GM23338 (cell line): ENCODE data around the gene R3HDM2. TPM values are rescaled to one million over a fixed set of nuclear protein-coding genes. Genes with fewer than 3 reads are reported as not detected.

Source experiments
- ATAC-seq: fragments of 200-7000 bp; cut with Tn5 transposase; 3 replicates; pipeline ENCODE4 v1.9.1; 2020
- DNase-seq: peaks from one replicate; pipeline ENCODE4 v3.0.0-alpha.2; 2015; ENCODE audit warnings: low spot score
- H2AFZ ChIP-seq: fragments of 200-600 bp; sonication (generic); 2 replicates; pipeline ENCODE4 v1.8.0; 2016; ENCODE audit warnings: antibody characterized with exemption, mild to moderate bottlenecking, moderate library complexity
- H3F3A ChIP-seq: fragments of 200-600 bp; sonication (generic); replicated peaks from 2 replicates; pipeline ENCODE4 v1.8.0; 2017; ENCODE audit warnings: antibody characterized with exemption, mixed run types, low read depth
- H3K27ac ChIP-seq: fragments of 200-600 bp; sonication (generic); 2 replicates; pipeline ENCODE4 v1.6.1; 2016; ENCODE audit warnings: low read depth
- H3K27me3 ChIP-seq: fragments of 200-600 bp; sonication (generic); 2 replicates; pipeline ENCODE4 v1.8.0; 2016; ENCODE audit warnings: mild to moderate bottlenecking, mixed run types, moderate library complexity; ENCODE audit not compliant: insufficient read depth
- H3K36me3 ChIP-seq: fragments of 200-600 bp; sonication (generic); 2 replicates; pipeline ENCODE4 v1.8.0; 2016; ENCODE audit warnings: mild to moderate bottlenecking; ENCODE audit not compliant: insufficient read depth
- H3K4me1 ChIP-seq: fragments of 200-600 bp; sonication (generic); 2 replicates; pipeline ENCODE4 v1.8.0; 2016; ENCODE audit warnings: mild to moderate bottlenecking, moderate library complexity; ENCODE audit not compliant: insufficient read depth
- H3K4me2 ChIP-seq: fragments of 200-600 bp; sonication (generic); 2 replicates; pipeline ENCODE4 v1.7.1; 2017; ENCODE audit warnings: mixed run types
- H3K4me3 ChIP-seq: fragments of 200-600 bp; sonication (generic); 2 replicates; pipeline ENCODE4 v1.6.1; 2016; ENCODE audit warnings: mixed run types
- H3K79me2 ChIP-seq: fragments of 200-600 bp; sonication (generic); replicated peaks from 2 replicates; pipeline ENCODE4 v1.8.0; 2017; ENCODE audit warnings: mild to moderate bottlenecking; ENCODE audit not compliant: insufficient read depth
- H3K9me2 ChIP-seq: fragments of 200-600 bp; sonication (generic); 2 replicates; pipeline ENCODE4 v1.8.0; 2017; ENCODE audit not compliant: insufficient read depth
- H4K20me1 ChIP-seq: fragments of 200-600 bp; sonication (generic); replicated peaks from 2 replicates; pipeline ENCODE4 v1.8.0; 2017; ENCODE audit warnings: mild to moderate bottlenecking; ENCODE audit not compliant: insufficient read depth
- H3K27ac Mint-ChIP-seq: 2 replicates; pipeline ENCODE4 v1.8.0; 2020; ENCODE audit warnings: inconsistent platforms, mild to moderate bottlenecking, moderate library complexity, mixed read lengths
- H3K27me3 Mint-ChIP-seq: 3 replicates; pipeline ENCODE4 v1.8.0; 2022; ENCODE audit warnings: low read depth, mild to moderate bottlenecking, moderate library complexity, mixed read lengths, inconsistent platforms; ENCODE audit not compliant: insufficient read depth, poor library complexity
- H3K36me3 Mint-ChIP-seq: 3 replicates; pipeline ENCODE4 v1.8.0; 2021; ENCODE audit warnings: low read depth, mild to moderate bottlenecking, inconsistent platforms, moderate library complexity, mixed read lengths
- H3K4me1 Mint-ChIP-seq: 3 replicates; pipeline ENCODE4 v1.8.0; 2020; ENCODE audit warnings: mild to moderate bottlenecking, inconsistent platforms, mixed read lengths
- H3K4me3 Mint-ChIP-seq: 3 replicates; pipeline ENCODE4 v1.8.0; 2021; ENCODE audit warnings: moderate library complexity, mild to moderate bottlenecking, inconsistent platforms, mixed read lengths
- H3K9me3 Mint-ChIP-seq: 3 replicates; pipeline ENCODE4 v1.8.0; 2020; ENCODE audit warnings: moderate library complexity, mild to moderate bottlenecking, inconsistent platforms, mixed read lengths
- CREB1 ChIP-seq: fragments of 250-450 bp; sonication (Bioruptor Pico); IDR thresholded peaks from 2 replicates; pipeline ENCODE4 v1.5.0; 2020; ENCODE audit warnings: low read depth, mild to moderate bottlenecking, moderate library complexity
- EZH2 ChIP-seq: fragments of 200-600 bp; sonication (generic); IDR thresholded peaks from one replicate; pipeline ENCODE4 v1.8.0; 2017; ENCODE audit warnings: antibody characterized with exemption, mild to moderate bottlenecking, low read depth; ENCODE audit not compliant: unreplicated experiment
- JUNB ChIP-seq: IDR thresholded peaks from one replicate; pipeline ENCODE4 v1.6.1; 2016; ENCODE audit warnings: antibody characterized with exemption; ENCODE audit not compliant: unreplicated experiment
- POLR2AphosphoS5 ChIP-seq: IDR thresholded peaks from 2 replicates; pipeline ENCODE4 v1.6.1; 2016; ENCODE audit warnings: antibody characterized with exemption, low read depth
- STAT1 ChIP-seq: IDR thresholded peaks from one replicate; pipeline ENCODE4 v1.6.1; 2016; ENCODE audit warnings: antibody characterized with exemption; ENCODE audit not compliant: unreplicated experiment
- ZNF114 ChIP-seq: fragments of 250-450 bp; sonication (Bioruptor Pico); IDR thresholded peaks from 2 replicates; pipeline ENCODE4 v1.5.0; 2020; ENCODE audit warnings: mild to moderate bottlenecking, moderate library complexity
- polyA plus RNA-seq: library from polyadenylated mRNA; unstranded; fragments of >200 nt; fragmentation: Nextera tagmentation; extraction: Ambion mirVana; gene quantifications from 2 replicates; pipeline ENCODE4 v1.2.1, GENCODE V29; 2016
- total RNA-seq: library from RNA; depleted of rRNA; stranded (reverse); fragments of >200 nt; shearing (Covaris generic); gene quantifications from 2 replicates; pipeline ENCODE4 v1.2.3, GENCODE V29; 2014
- TF ChIP-seq, protein P1 (sequence below): IDR thresholded peaks from one replicate; pipeline ENCODE4 v1.6.1; 2018; ENCODE audit warnings: antibody characterized with exemption; ENCODE audit not compliant: unreplicated experiment
- TF ChIP-seq, protein P2 (sequence below): IDR thresholded peaks from 2 replicates; pipeline ENCODE4 v1.6.1; 2016; ENCODE audit warnings: antibody characterized with exemption
- TF ChIP-seq, protein P3 (sequence below), 2 experiments: fragments of 200-600 bp in 1 of 2; sonication (generic) in 1 of 2; conservative IDR thresholded peaks; 2 replicates each; pipeline versions ENCODE4 v1.5.1 to v1.6.1; 2016 to 2017; ENCODE audit warnings: antibody characterized with exemption in 2 of 2, low read depth in 2 of 2, mild to moderate bottlenecking in 2 of 2, moderate library complexity in 1 of 2

Gene R3HDM2
- total and polyA plus RNA-seq, 2 experiments from 2014 or later, result 9.6 to 19.6 TPM

DNA sequence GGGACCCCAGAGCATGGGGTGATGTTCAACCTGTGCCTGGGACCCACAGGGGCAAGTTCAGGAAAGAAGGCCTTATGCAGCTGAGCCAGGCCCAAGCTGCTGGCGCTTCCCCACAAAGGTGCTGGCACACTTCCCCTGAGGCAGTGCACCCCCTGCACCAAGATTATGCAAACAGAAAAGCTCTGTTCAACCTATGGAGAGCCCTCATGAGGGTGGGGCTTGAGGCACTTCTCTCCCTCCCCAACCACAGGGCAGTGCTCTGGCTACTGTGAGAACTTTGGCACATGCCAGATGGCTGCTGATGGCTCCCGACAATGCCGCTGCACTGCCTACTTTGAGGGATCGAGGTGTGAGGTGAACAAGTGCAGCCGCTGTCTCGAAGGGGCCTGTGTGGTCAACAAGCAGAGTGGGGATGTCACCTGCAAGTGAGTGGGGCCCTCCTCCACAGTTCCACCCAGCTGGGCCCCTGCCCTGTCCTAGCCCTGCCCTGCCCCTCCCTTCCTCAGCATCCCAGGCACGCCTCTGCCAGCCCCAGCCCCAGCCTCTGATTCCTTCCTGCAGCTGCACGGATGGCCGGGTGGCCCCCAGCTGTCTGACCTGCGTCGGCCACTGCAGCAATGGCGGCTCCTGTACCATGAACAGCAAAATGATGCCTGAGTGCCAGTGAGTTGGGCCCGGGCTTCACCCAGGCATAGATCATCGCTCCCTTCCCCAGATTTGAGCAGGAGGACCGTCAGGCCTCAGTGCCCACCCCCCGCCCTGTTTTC lies 219.7 kb downstream of the R3HDM2 start:
- ATAC-seq (no peak), DNase-seq (no peak)
- H4K20me1 ChIP-seq, result 0 out of 2 replicates have a peak, but pooled peaks cover 7% of the 10 kb centered on the region
- peaks cover 27% of the 10 kb centered on the region for H3K27me3 ChIP-seq
- no peak overlapping the region for H3K4me3 ChIP-seq
- TF ChIP-seq, protein P1, sequence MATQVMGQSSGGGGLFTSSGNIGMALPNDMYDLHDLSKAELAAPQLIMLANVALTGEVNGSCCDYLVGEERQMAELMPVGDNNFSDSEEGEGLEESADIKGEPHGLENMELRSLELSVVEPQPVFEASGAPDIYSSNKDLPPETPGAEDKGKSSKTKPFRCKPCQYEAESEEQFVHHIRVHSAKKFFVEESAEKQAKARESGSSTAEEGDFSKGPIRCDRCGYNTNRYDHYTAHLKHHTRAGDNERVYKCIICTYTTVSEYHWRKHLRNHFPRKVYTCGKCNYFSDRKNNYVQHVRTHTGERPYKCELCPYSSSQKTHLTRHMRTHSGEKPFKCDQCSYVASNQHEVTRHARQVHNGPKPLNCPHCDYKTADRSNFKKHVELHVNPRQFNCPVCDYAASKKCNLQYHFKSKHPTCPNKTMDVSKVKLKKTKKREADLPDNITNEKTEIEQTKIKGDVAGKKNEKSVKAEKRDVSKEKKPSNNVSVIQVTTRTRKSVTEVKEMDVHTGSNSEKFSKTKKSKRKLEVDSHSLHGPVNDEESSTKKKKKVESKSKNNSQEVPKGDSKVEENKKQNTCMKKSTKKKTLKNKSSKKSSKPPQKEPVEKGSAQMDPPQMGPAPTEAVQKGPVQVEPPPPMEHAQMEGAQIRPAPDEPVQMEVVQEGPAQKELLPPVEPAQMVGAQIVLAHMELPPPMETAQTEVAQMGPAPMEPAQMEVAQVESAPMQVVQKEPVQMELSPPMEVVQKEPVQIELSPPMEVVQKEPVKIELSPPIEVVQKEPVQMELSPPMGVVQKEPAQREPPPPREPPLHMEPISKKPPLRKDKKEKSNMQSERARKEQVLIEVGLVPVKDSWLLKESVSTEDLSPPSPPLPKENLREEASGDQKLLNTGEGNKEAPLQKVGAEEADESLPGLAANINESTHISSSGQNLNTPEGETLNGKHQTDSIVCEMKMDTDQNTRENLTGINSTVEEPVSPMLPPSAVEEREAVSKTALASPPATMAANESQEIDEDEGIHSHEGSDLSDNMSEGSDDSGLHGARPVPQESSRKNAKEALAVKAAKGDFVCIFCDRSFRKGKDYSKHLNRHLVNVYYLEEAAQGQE, result no peak
- TF ChIP-seq, protein P2, sequence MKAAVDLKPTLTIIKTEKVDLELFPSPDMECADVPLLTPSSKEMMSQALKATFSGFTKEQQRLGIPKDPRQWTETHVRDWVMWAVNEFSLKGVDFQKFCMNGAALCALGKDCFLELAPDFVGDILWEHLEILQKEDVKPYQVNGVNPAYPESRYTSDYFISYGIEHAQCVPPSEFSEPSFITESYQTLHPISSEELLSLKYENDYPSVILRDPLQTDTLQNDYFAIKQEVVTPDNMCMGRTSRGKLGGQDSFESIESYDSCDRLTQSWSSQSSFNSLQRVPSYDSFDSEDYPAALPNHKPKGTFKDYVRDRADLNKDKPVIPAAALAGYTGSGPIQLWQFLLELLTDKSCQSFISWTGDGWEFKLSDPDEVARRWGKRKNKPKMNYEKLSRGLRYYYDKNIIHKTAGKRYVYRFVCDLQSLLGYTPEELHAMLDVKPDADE, result no peak
- TF ChIP-seq ZNF114, result no peak
- no peak for TF ChIP-seq STAT1
- TF ChIP-seq CREB1 (CRISPR knock-in tag), result no peak
- Mint-ChIP-seq H3K4me1 (peaks cover 28% of the 10 kb centered on the region), H3K36me3 (peaks cover 50% of the 10 kb centered on the region), H3K4me3 (no peak overlapping the region), H3K27ac (no peak overlapping the region), H3K27me3 (peaks cover 39% of the 10 kb centered on the region), H3K9me3 (no peaks in the 10 kb centered on the region; the same call in 1 of the 3 replicates)
- no peaks in the 10 kb centered on the region for H3K36me3 ChIP-seq
- no peak overlapping the region for H3K4me2 ChIP-seq
- H3K4me1 ChIP-seq, result peaks cover 26% of the 10 kb centered on the region
- no peak overlapping the region for H3K27ac ChIP-seq
- H3K79me2 ChIP-seq, result no peaks in the 10 kb centered on the region
- no peak overlapping the region for H2AFZ ChIP-seq
- 0 out of 2 replicates have a peak, but pooled peaks cover 21% of the 10 kb centered on the region for H3F3A ChIP-seq
- no peaks in the 10 kb centered on the region for H3K9me2 ChIP-seq

DNA sequence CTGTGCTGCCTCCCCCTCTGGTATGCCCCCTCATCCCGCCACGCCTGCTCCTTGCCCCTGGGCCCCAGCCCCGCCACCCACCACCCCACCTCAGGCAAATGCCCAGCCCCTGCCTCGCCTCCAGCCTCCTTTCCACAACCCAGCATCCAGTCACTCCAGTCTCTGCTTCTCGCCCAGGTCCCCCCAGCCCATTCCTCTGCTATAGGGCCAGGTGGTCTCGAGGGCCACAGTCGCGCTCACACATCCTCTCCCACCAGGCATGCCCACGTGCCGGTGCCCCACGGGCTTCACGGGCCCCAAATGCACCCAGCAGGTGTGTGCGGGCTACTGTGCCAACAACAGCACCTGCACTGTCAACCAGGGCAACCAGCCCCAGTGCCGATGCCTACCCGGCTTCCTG lies 220.4 kb downstream of the R3HDM2 start:
- Mint-ChIP-seq H3K27ac (no peak overlapping the region), H3K4me3 (no peak overlapping the region), H3K36me3 (peaks cover 57% of the 10 kb centered on the region), H3K4me1 (peaks cover 23% of the 10 kb centered on the region), H3K9me3 (no peaks in the 10 kb centered on the region; the same call in 1 of the 3 replicates), H3K27me3 (peaks cover 35% of the 10 kb centered on the region)
- no peak overlapping the region for H3K4me2 ChIP-seq
- H3K27me3 ChIP-seq, result peaks cover 21% of the 10 kb centered on the region
- no peak for ATAC-seq
- DNase-seq, result no peak
- H3K9me2 ChIP-seq, result no peaks in the 10 kb centered on the region
- H2AFZ ChIP-seq, result no peak overlapping the region
- H3K4me3 ChIP-seq, result no peak overlapping the region
- no peaks in the 10 kb centered on the region for H3K79me2 ChIP-seq
- 0 out of 2 replicates have a peak, but pooled peaks cover 18% of the 10 kb centered on the region for H3F3A ChIP-seq
- peaks cover 5% of the 10 kb centered on the region; the same call in 1 of the 2 replicates for H3K36me3 ChIP-seq
- H3K27ac ChIP-seq, result no peak overlapping the region
- H3K4me1 ChIP-seq, result peaks cover 20% of the 10 kb centered on the region
- 0 out of 2 replicates have a peak, but pooled peaks cover 7% of the 10 kb centered on the region for H4K20me1 ChIP-seq
- TF ChIP-seq STAT1 (no peak), EZH2 (no peak), ZNF114 (no peak), POLR2AphosphoS5 (no peak), CREB1 (CRISPR knock-in tag) (no peak), JUNB (no peak)
- TF ChIP-seq, protein P3, sequence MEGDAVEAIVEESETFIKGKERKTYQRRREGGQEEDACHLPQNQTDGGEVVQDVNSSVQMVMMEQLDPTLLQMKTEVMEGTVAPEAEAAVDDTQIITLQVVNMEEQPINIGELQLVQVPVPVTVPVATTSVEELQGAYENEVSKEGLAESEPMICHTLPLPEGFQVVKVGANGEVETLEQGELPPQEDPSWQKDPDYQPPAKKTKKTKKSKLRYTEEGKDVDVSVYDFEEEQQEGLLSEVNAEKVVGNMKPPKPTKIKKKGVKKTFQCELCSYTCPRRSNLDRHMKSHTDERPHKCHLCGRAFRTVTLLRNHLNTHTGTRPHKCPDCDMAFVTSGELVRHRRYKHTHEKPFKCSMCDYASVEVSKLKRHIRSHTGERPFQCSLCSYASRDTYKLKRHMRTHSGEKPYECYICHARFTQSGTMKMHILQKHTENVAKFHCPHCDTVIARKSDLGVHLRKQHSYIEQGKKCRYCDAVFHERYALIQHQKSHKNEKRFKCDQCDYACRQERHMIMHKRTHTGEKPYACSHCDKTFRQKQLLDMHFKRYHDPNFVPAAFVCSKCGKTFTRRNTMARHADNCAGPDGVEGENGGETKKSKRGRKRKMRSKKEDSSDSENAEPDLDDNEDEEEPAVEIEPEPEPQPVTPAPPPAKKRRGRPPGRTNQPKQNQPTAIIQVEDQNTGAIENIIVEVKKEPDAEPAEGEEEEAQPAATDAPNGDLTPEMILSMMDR (conservative IDR thresholded peaks at IDR 0.05; ENCODE audit: low read depth in 2 of 2), result no peak
- TF ChIP-seq, protein P2, result no peak
